NCI-H748 (cell line): Measurements from ENCODE around the gene LRPPRC.
A peak's percentile ranks its signal among the peaks of the same experiment; 100 is the strongest.
"Not testable (repeated sequence)": the region's sequence is repeated elsewhere in the genome, so short reads cannot be mapped to it uniquely, and the experiment has no call there.

ENCODE experiments used
- DNase-seq: peaks from one replicate; lab custom pipeline; 2025; ENCODE audit not compliant: unreplicated experiment; lab: John Stamatoyannopoulos, UW

LRPPRC gene

GRCh38 chr2:43911136-43911790 lies 84.5 kb downstream of the LRPPRC start:
- DNase-seq = not testable (repeated sequence)

GRCh38 chr2:43906448-43907109 lies 89.2 kb downstream of the LRPPRC start:
- DNase-seq = no peak

- DNase-seq = no peak
These were observed 89.9 kb downstream of the LRPPRC start for GRCh38 chr2:43905871-43906270.

- peak; percentile 4 for DNase-seq
These were observed 90.4 kb downstream of the LRPPRC start for GRCh38 chr2:43905371-43905803.

GRCh38 chr2:43899589-43899988 lies 96.2 kb downstream of the LRPPRC start:
- DNase-seq = no peak

- peak; percentile 40 for DNase-seq
These were observed 96.9 kb downstream of the LRPPRC start for GRCh38 chr2:43898838-43899346.

GRCh38 chr2:43898134-43898837 lies 97.5 kb downstream of the LRPPRC start:
- DNase-seq = peak; percentile 91

- DNase-seq = peak; percentile 66
These were observed 98.3 kb downstream of the LRPPRC start for GRCh38 chr2:43897492-43897891.

- DNase-seq = no peak
These were observed 98.9 kb downstream of the LRPPRC start for GRCh38 chr2:43896906-43897305.

- DNase-seq = no peak
These were observed 101.0 kb downstream of the LRPPRC start for GRCh38 chr2:43894743-43895142.

- DNase-seq = no peak
These were observed 104.9 kb downstream of the LRPPRC start for GRCh38 chr2:43890855-43891254.

- DNase-seq = no peak
These were observed 106.4 kb downstream of the LRPPRC start for GRCh38 chr2:43889416-43889815.

- DNase-seq = no peak
These were observed 108.6 kb downstream of the LRPPRC start for GRCh38 chr2:43887176-43887575.

GRCh38 chr2:43885132-43885632 lies 110.6 kb downstream of the LRPPRC start:
- no peak for DNase-seq

- no peak for DNase-seq
These were observed 111.1 kb downstream of the LRPPRC start for GRCh38 chr2:43884689-43885088.

- no peak for DNase-seq
These were observed 113.5 kb downstream of the LRPPRC start for GRCh38 chr2:43882312-43882711.

- no peak for DNase-seq
These were observed 114.8 kb downstream of the LRPPRC start for GRCh38 chr2:43880952-43881351.

- DNase-seq = no peak
These were observed 115.3 kb downstream of the LRPPRC start for GRCh38 chr2:43880471-43880870.

- DNase-seq = no peak
These were observed 116.5 kb downstream of the LRPPRC start for GRCh38 chr2:43879261-43879660.

GRCh38 chr2:43877782-43878464 lies 117.9 kb downstream of the LRPPRC start:
- DNase-seq = peak; percentile 64
